GM18870 (cell line): Measurements from ENCODE around the gene TNNT2.

Experiments
- ATAC-seq: cut with Tn5 transposase; IDR thresholded peaks from one replicate; pipeline ENCODE4 v1.9.1; 2021; ENCODE audit warnings: moderate library complexity; ENCODE audit not compliant: unreplicated experiment

The TNNT2 gene

DNA sequence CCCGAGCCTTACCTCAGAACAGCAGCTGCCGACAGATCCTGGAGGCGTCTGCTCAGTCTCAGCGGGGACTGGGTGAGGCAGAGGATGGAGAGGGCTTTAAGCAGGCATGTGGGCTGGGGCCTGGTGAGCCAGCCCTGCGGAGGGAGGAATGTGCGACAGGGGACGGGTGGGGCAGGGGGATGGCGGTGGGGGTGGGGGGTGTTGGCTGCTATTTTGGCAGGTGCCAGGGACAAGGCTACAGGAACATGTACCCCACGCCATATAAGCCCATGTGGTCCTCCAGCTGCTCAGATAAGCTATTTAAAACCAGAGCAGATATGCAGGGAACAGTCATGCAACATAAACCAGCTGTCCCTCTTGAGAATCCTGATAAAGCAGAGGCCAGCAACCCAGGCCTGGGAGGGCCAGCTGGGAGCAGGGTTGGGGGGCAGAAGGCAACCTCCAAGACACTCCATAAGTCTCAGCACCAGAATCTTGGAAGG, at the start of gene TNNT2:
TSS of gene TNNT2 (minus strand) at position 70 of the 482 bp plus-strand sequence. CDS start 4,426 bp downstream, outside the sequence.
- ATAC-seq: no peak

GRCh38 chr1:201426479-201427310, 49.2 kb upstream of the TNNT2 start:
- ATAC-seq: no peak

GRCh38 chr1:201424146-201424545, 46.7 kb upstream of the TNNT2 start:
- no peak for ATAC-seq

DNA sequence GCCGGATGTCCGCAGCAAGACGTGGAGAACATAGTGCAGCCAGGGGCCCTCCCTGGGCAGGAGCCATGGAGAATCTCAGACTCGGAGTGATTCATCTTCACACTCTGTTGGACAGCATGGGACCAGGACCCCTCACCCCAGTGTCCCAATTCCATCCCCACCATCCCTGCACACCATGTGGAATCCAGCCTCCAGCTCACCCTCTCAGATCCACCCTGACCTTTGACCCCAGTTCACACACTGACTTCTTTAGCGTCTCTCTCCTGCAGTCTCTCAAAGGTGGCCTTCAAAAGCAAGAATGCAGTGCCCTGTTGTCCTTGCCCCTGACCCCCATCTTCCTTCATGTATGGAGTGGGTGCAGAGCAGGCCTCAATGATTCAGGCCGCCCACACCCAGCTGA, 46.2 kb upstream of the TNNT2 start:
- no peak for ATAC-seq

DNA sequence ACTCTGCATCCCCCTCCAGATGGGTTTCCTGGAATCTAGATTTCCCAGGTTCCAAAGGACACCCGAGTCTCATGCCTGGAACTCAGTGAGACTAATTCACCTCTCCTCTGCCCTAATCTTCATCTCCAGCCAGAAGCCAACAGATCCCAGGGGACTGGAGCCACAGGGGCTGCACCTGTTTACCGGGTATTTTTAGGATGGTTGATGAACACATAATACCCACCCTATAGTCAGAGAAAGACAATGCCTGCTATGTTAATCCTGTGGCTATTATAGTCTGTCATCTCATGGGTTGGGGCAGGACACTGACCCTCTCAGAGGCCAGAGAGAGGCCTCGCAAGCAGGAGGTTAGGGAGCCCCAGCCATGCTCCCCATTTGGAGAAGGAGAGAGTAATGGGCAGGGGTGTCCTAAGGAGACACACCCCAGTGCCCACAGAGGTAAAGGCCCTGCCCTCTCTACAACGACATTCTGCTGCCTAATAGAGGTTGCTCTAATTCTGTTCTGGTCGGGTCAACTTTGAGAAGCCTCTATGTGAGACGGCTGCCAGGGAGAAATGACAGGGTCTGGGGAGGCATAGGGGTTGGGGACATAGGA, 45.1 kb upstream of the TNNT2 start:
- no peak for ATAC-seq

DNA sequence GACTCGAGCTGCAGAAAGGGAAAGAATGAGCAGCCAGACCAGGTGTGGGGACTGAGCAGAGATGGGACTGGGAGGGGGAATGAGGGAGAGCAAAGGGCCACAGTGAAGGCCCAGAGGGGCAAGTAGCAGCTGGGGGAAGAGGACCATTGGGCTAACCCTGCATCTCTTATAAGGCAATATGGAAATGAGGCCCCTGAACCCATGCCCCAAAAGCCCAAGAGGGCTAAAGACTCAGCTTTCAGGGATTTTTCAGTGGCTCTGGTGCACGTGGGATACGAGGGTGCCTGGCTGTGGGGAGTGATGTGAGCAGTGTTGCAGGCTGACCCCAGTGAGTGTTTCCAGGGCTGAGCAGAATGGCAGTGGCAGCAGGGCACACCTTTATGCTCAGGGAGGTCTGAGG, 44.5 kb upstream of the TNNT2 start:
- ATAC-seq: no peak

DNA sequence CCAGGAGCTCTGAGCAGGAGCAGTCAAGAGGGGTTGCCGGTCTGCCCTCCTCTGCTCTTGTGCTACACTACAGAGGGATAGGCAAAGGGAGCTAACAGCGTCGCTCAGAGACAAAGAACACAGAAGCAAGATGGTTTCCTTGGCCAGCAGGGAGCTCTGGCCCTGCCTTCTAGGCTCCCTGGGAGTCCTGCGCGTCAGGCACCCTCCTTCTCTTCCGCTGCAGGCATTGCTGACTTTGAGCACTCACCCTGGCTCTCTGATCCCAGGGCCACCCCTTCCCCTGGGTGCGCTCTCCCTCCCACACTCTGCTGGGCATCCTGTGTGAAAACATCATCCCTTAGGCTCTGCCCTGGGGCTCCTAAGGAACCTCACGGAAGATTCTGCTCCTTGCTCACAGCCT, 43.6 kb upstream of the TNNT2 start:
- ATAC-seq: no peak

GRCh38 chr1:201420608-201421002, 43.1 kb upstream of the TNNT2 start:
- no peak for ATAC-seq

DNA sequence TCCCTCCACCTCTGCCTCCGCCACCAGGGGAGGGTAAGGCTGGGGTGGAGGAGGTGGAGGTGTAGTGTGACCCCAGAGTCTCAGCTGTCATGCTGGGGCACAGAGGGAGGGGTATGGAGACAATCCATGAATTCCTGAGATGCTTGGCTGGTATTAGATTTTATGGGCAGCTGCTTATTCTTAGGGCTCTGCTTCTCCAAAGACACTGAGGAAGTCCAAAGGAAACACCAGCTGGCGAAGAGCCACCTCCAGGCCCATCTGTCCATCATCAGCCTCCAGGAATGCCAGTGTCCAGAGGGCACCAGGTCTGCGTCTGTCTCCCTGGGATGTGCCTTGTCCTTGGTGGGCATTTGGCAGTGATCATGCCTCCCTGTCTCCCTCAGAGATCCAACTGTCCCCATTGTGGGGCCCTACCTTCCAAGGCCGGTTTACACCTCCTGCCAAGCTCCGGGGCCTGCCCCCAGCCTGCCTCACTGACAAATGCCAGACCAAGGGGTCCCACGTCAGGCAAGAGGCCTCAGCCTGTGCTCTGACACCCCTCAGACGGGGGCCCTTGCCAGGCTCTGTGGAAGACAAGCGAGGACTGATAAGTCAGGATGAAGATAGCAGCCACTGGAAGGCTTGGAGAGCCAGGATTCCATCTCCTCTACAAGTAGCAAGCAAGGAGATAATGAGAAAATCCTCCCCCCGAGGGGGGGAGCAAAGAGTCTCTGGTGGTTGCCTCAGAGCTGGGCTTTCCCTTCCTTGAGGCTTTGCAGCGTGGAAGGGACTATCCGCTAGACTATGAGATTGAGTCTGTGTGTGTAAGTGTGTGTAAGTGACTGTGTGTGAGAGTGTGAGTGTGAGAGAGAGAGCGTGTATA, 42.5 kb upstream of the TNNT2 start:
- no peak for ATAC-seq

GRCh38 chr1:201419256-201419655, 41.8 kb upstream of the TNNT2 start:
- ATAC-seq: no peak

DNA sequence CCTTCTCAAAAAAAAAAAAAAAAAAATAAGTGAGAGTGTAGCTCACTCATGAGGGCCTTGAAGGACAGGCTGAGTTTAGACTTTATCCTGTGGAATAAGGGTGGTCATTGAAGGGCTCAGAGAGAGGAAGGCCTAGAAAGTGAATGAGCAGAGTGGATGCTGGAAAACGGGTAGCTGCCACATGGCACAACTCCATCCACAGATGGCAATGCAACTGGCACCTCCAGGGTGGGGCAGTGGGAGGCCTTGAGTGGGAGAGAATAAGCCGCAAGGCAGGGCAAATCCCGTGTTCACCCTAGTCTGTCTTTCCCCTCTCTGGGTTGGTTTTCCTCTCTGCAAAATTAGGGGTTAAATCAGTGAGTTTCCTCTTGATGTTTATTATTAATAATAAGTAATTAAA, 41.0 kb upstream of the TNNT2 start:
- no peak for ATAC-seq

- no peak for ATAC-seq
Observed at GRCh38 chr1:201414051-201414738, 36.7 kb upstream of the TNNT2 start.

- no peak for ATAC-seq
Observed at GRCh38 chr1:201411292-201411691, 33.8 kb upstream of the TNNT2 start.

DNA sequence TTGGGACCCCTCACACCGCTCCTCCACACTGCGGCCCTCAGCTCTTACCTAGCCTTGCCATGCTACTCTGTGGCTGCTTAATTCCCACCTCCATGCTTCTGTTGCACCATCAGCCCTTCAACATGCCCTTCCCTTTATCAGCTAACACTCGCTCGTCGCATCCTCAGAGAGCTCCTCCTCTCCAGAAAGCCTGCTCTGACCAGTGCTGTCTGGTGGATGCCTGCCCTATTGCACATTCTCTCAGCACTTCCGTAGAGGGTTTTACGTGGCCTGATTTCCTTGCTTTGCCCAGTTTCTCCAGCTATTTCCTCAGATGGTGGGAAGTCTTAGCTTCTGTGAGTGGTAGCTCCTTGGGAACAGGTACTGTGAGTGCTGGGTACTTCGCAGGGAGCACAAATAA, 32.0 kb upstream of the TNNT2 start:
- ATAC-seq: no peak

GRCh38 chr1:201408834-201409200, 31.3 kb upstream of the TNNT2 start:
- ATAC-seq: no peak

GRCh38 chr1:201408176-201408833, 30.8 kb upstream of the TNNT2 start:
- no peak for ATAC-seq

- no peak for ATAC-seq
Observed at GRCh38 chr1:201406831-201407406, 29.4 kb upstream of the TNNT2 start.

DNA sequence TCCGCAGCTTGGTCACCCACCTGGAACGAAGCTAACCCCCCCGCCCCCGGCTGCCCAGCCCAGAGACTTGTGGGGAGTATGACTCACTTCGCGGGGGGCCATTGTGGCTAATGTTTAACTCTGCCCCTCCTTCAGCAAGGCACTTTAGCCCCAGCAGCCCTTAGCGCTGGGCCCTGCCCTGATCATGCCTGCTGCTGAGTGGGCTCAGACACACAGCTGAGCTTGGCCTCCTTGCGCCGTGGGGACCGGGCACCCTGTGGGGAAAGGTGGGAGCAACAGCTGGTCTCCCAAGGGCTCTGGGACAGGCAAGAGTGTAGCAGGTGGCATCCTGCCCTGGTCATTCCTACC, 28.0 kb upstream of the TNNT2 start:
- ATAC-seq: no peak

GRCh38 chr1:201404722-201405483, 27.4 kb upstream of the TNNT2 start:
- no peak for ATAC-seq
